Measurements from ENCODE around the gene IDUA.

The IDUA gene

GRCh38 chr4:1017706-1018105 lies 30.9 kb downstream of the IDUA start:
- Histone ChIP-seq H3K4me1 (ENCODE audit: low read length) (peaks cover 13% of the 10 kb centered on the region), H3K79me2 (ENCODE audit: low read length) (no peaks in the 10 kb centered on the region), H3K27ac (ENCODE audit: low read length) (no peak overlapping the region), H3K36me3 (replicated peaks; ENCODE audit: low read depth, low read length) (no peaks in the 10 kb centered on the region), H3K27me3 (ENCODE audit: low read depth, low read length) (no peaks in the 10 kb centered on the region), H3K9me3 (ENCODE audit: insufficient read depth, low read length) (no peaks in the 10 kb centered on the region), H3K9ac (ENCODE audit: low read length) (no peak overlapping the region), H3K4me3 (ENCODE audit: low read length) (no peak overlapping the region), H3K4me2 (ENCODE audit: low read length) (no peak overlapping the region), H2AFZ (ENCODE audit: low read depth, low read length) (no peak overlapping the region), H4K20me1 (ENCODE audit: insufficient read depth, low read length) (no peaks in the 10 kb centered on the region)
- TF ChIP-seq EZH2phosphoT487 (IDR thresholded peaks at IDR 0.05; ENCODE audit: low read depth), result no peak
- no peak for TF ChIP-seq CTCF (IDR thresholded peaks at IDR 0.05; ENCODE audit: low read depth, low read length)

- no peak overlapping the region for H3K9ac ChIP-seq (ENCODE audit: low read length)
- TF ChIP-seq EZH2phosphoT487 (IDR thresholded peaks at IDR 0.05; ENCODE audit: low read depth), result no peak
- no peak for TF ChIP-seq CTCF (IDR thresholded peaks at IDR 0.05; ENCODE audit: low read depth, low read length)
Measured at GRCh38 chr4:1018147-1019020, 31.5 kb downstream of the IDUA start.

GRCh38 chr4:1019320-1019719 lies 32.5 kb downstream of the IDUA start:
- TF ChIP-seq EZH2phosphoT487 (IDR thresholded peaks at IDR 0.05; ENCODE audit: low read depth), result no peak
- TF ChIP-seq CTCF (IDR thresholded peaks at IDR 0.05; ENCODE audit: low read depth, low read length), result no peak
- H3K79me2 ChIP-seq (ENCODE audit: low read length), result no peaks in the 10 kb centered on the region
- no peaks in the 10 kb centered on the region for H4K20me1 ChIP-seq (ENCODE audit: insufficient read depth, low read length)
- H2AFZ ChIP-seq (ENCODE audit: low read depth, low read length), result no peak overlapping the region
- H3K27me3 ChIP-seq (ENCODE audit: low read depth, low read length), result no peaks in the 10 kb centered on the region
- no peak overlapping the region for H3K9ac ChIP-seq (ENCODE audit: low read length)
- H3K4me3 ChIP-seq (ENCODE audit: low read length), result no peak overlapping the region
- H3K36me3 ChIP-seq (replicated peaks; ENCODE audit: low read depth, low read length), result no peaks in the 10 kb centered on the region
- H3K4me1 ChIP-seq (ENCODE audit: low read length), result peaks cover 13% of the 10 kb centered on the region
- no peak overlapping the region for H3K27ac ChIP-seq (ENCODE audit: low read length)
- H3K9me3 ChIP-seq (ENCODE audit: insufficient read depth, low read length), result no peaks in the 10 kb centered on the region
- no peak overlapping the region for H3K4me2 ChIP-seq (ENCODE audit: low read length)

More at GRCh38 chr4:1018147-1019020, 31.5 kb downstream of the IDUA start:
- no peak overlapping the region for H3K4me3 ChIP-seq (ENCODE audit: low read length)
- H3K27ac ChIP-seq (ENCODE audit: low read length), result no peak overlapping the region
- H4K20me1 ChIP-seq (ENCODE audit: insufficient read depth, low read length), result no peaks in the 10 kb centered on the region
- H3K36me3 ChIP-seq (replicated peaks; ENCODE audit: low read depth, low read length), result no peaks in the 10 kb centered on the region
- H3K9me3 ChIP-seq (ENCODE audit: insufficient read depth, low read length), result no peaks in the 10 kb centered on the region
- H3K79me2 ChIP-seq (ENCODE audit: low read length), result no peaks in the 10 kb centered on the region
- H2AFZ ChIP-seq (ENCODE audit: low read depth, low read length), result no peak overlapping the region
- H3K4me1 ChIP-seq (ENCODE audit: low read length), result peaks cover 13% of the 10 kb centered on the region
- no peak overlapping the region for H3K4me2 ChIP-seq (ENCODE audit: low read length)
- no peaks in the 10 kb centered on the region for H3K27me3 ChIP-seq (ENCODE audit: low read depth, low read length)

GRCh38 chr4:1019729-1020470 lies 33.1 kb downstream of the IDUA start:
- Histone ChIP-seq H3K36me3 (replicated peaks; ENCODE audit: low read depth, low read length) (no peaks in the 10 kb centered on the region), H3K9me3 (ENCODE audit: insufficient read depth, low read length) (no peaks in the 10 kb centered on the region), H3K4me3 (ENCODE audit: low read length) (no peak overlapping the region), H3K27me3 (ENCODE audit: low read depth, low read length) (no peaks in the 10 kb centered on the region), H2AFZ (ENCODE audit: low read depth, low read length) (no peak overlapping the region), H3K4me2 (ENCODE audit: low read length) (no peak overlapping the region), H3K4me1 (ENCODE audit: low read length) (peaks cover 13% of the 10 kb centered on the region), H4K20me1 (ENCODE audit: insufficient read depth, low read length) (no peaks in the 10 kb centered on the region), H3K9ac (ENCODE audit: low read length) (no peak overlapping the region), H3K79me2 (ENCODE audit: low read length) (no peaks in the 10 kb centered on the region), H3K27ac (ENCODE audit: low read length) (no peak overlapping the region)
- no peak for TF ChIP-seq CTCF (IDR thresholded peaks at IDR 0.05; ENCODE audit: low read depth, low read length)
- no peak for TF ChIP-seq EZH2phosphoT487 (IDR thresholded peaks at IDR 0.05; ENCODE audit: low read depth)

Data from OCI-LY3 (cell line).